Measurements from ENCODE around the gene CCNK.

The CCNK gene

DNA sequence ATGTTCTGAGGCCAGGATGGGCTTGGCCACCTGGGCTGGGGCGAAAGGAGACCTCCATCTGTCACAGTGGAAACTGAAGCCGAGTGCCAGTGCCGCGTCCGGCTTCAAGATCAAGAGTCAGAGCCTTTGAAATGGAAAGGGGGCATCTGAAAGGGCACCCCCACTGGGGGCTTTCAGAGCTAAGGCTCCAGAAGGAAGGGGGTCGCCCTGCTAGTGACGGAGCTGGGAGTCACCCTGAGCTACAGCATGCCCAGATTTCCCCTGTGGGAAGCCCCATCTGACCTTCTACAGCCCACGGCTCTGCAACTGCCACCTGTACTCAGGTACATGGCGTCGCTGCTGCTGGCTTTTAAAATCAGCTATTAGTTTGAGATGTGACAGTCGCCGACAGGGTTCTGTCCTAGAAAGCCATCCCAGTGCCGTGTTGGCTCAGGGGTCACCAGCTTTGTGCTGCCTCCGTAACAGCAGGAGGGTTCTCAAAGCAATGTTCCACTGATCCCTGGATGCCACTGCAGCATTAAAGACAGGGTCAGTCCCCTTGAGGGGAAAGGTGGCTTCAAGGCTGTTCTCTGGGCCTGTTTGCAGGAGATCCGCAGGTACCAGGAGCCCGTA, 31.5 kb downstream of the CCNK start:
- TF ChIP-seq, protein P1, sequence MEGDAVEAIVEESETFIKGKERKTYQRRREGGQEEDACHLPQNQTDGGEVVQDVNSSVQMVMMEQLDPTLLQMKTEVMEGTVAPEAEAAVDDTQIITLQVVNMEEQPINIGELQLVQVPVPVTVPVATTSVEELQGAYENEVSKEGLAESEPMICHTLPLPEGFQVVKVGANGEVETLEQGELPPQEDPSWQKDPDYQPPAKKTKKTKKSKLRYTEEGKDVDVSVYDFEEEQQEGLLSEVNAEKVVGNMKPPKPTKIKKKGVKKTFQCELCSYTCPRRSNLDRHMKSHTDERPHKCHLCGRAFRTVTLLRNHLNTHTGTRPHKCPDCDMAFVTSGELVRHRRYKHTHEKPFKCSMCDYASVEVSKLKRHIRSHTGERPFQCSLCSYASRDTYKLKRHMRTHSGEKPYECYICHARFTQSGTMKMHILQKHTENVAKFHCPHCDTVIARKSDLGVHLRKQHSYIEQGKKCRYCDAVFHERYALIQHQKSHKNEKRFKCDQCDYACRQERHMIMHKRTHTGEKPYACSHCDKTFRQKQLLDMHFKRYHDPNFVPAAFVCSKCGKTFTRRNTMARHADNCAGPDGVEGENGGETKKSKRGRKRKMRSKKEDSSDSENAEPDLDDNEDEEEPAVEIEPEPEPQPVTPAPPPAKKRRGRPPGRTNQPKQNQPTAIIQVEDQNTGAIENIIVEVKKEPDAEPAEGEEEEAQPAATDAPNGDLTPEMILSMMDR (IDR thresholded peaks at IDR 0.05; ENCODE audit: low read depth, low read length): no peak
- DNase-seq (ENCODE audit: extremely low read depth, low read depth): no peak

DNA sequence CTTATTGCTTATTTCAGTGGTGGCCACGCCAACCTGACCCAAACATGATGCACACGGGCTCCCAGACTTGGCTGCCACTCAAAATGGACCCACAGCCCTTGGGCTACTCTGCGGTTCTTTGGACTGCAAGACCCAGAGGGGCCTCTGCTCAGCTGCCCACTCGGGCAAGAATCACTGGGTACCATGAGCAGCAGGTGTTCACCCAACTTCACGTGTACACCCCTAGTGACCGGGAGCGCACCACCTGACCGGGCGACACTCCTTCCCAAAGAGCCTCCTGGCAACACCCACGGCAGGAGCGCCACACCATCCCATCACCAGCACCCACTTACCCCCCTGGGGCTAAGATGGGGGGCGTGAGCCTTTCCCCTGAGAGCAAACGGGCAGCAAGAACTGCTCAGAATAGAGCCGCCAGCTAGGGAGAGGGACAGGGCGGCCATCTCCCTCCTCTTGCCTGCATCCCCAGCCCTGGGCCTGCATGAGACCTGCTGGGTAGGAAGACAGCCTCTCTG, 32.0 kb downstream of the CCNK start:
- TF ChIP-seq, protein P1 (IDR thresholded peaks at IDR 0.05; ENCODE audit: low read depth, low read length): no peak
- no peak for DNase-seq (ENCODE audit: extremely low read depth, low read depth)

DNA sequence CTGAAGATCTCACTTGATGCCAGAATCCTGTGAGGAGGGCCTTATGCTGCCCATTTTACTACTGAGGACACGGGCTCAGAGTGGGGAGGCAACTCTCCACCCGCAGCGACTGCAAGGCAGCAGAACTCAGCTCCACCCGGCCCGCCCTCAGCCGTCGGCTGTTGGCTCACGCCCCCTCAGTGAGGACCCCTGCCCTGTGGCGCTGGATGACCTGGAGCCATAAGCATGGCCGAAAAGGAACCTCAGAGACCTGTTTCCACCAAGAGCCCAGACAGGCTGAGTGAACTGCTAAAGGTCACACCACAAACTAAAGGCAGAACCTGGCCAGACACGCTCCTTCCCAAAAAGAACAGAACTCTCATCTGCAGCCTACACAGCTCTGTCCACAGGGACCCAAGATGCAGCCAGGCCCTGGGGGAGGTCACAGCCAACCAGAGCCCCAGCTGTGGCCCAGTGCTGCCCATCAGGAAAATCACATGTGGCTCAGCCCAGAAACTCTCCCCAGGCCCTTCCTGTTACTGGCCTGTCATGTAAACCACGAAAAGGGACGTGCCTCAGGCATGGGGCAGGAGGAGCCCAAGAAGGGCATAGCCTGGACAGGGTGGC, 32.8 kb downstream of the CCNK start:
- TF ChIP-seq, protein P1 (IDR thresholded peaks at IDR 0.05; ENCODE audit: low read depth, low read length): no peak

DNA sequence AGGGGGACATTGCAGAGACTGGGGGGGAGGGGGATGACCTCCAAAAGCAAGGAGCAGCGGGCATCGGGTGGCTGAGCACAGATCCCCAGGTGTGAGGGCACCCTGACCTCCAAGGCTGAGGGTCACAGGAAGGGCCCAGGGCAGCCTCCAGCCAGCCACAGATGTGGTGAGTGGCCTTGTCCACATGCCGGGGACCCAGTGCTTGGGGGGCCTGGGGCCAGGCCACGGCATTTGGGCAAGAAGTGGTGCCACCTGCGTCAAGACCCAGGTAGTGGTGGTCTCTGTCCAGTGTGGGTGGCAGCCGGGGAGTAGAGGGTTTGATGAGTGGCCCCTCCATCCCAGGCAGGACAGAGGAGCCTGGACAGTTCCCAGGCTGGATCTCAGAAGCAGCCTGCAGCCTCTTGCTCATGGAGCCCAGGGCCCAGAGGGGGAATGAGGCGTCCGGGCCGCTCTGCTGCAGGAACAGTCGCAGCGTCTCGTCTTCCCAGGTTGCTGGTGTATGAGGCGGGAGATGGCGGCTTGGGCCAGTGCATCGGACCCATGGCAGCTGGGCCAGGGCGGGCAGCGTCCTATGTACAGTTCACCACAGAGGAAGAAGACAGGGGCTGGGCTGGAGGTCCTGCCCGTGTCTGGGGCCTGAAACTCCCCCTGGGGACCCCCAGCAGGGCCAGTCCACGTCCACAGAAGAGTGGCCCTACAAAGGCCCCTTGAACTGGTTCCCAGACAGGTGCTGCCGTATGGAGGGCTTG, 33.5 kb downstream of the CCNK start:
- TF ChIP-seq, protein P1 (IDR thresholded peaks at IDR 0.05; ENCODE audit: low read depth, low read length): no peak
- DNase-seq (ENCODE audit: extremely low read depth, low read depth): no peak

More for the DNA sequence above, 32.8 kb downstream of the CCNK start:
- DNase-seq (ENCODE audit: extremely low read depth, low read depth): no peak

DNA sequence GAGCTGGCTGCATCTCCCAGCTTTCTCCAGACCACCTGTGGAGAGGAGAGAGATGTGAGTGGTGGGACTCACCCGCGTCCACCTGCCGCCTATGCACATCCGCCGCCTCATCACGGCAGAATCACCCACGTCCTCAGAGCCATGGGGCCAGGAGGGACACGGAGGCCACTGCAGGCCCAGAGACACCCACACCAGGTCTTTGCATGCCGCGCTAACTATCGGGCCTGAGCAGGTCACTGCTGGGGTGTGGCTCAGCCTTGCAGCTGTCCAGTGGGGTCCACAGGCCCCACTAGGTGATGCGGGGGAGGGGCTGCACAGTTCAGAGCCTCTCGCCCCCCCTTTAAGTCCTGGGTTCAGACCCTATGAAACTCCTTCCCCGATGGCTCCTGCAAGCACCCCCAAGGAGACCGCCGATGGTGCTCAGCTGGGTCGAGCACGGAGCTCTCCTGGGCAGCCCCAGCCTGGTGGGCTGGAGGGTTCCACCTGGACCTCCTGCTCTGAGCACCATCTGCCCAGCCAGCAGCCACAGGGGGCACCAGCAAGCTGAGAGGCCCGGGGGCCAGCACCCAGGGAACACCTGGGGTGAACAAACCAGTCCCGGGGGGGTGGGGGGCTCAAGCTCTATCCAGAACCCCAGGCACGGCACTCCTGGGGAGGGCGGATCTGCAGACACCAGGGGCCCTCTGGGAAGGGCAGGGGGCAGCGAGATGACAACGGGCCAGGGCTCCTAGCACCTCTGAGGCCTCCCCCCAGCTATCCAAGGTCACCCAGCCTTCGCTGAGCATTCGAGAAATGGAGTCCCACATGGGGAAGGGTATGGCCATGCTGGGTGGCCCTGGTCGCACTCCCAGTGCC, 34.3 kb downstream of the CCNK start:
- TF ChIP-seq, protein P1 (IDR thresholded peaks at IDR 0.05; ENCODE audit: low read depth, low read length): no peak
- DNase-seq (ENCODE audit: extremely low read depth, low read depth): no peak

DNA sequence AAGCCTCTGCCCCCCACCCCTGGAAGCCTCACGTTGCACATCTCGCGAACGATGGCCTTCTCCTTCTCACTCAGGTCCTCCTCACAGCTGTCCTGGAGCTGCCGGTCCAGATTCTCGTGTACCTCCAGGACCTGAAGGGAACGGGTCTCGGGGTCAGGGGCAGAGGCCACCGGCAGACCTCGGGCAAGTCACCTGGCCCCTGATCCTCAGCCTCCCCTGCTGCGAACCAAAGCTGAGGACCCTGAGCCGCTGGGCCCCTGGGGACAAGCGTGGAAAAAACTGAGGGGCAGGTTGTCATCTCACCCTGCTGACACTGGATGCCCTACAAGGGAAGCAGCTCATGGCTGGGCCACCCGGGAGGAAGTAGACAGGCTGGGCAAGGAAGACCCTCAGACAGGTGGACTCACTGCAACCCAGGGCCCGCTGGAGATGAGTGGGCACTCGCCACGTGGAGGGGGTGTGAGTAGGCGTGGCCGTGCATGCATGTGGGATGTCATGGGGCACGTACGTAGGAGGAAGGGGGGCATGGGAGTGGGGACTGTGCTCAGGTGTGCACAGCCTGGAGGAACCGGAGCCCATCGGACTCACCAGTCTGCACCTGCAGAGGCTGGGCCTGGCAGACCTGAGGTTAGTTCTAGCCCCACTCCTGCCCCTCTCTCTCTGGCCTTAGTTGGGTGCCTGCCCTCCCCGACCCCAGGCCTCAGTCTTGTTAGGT, 35.1 kb downstream of the CCNK start:
- TF ChIP-seq, protein P1 (IDR thresholded peaks at IDR 0.05; ENCODE audit: low read depth, low read length): no peak
- DNase-seq (ENCODE audit: extremely low read depth, low read depth): no peak
